Measurements from ENCODE around the gene PSEN1. TPM values are rescaled to one million over a fixed set of nuclear protein-coding genes. Genes with fewer than 3 reads are reported as not detected.

Gene PSEN1
- total RNA-seq, 4 donors from 2014 or later = 46.5 to 90.9 (median 62.0) TPM

DNA sequence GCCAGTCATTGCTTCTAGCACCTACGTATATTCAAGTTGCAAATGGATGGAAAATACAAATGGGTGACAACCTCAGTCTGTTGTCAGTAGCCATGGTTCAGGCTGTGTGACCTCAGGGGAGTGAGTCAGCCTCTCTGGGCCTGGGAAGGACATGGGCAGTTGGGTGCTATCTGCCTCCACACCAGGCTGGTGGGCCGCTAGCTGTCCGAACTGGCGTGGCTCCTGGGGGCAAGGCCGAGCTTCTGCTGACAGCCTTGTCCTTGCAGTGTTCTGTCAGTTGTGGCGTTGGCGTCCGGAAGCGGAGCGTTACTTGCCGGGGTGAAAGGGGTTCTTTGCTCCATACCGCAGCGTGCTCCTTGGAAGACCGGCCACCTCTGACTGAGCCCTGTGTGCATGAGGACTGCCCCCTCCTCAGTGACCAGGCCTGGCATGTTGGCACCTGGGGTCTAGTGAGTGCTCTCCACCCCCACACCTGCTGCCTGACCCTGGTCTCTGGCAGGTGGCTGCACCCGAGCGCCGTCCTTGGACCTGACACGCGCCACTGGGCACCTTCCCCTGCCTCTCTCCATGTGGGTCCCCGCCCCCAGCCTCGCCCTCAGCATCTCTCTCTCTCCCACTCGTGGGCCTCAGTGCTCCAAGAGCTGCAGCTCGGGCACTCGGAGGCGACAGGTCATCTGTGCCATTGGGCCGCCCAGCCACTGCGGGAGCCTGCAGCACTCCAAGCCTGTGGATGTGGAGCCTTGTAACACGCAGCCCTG, 118.1 kb downstream of the PSEN1 start:
- WGBS = 94% methylated on average over 28 of the region's 28 CpGs
- peaks cover 39% of the 10 kb centered on the region for H3K36me3 ChIP-seq

GRCh38 chr14:73255005-73255400, 118.7 kb downstream of the PSEN1 start:
- TF ChIP-seq, protein P1, sequence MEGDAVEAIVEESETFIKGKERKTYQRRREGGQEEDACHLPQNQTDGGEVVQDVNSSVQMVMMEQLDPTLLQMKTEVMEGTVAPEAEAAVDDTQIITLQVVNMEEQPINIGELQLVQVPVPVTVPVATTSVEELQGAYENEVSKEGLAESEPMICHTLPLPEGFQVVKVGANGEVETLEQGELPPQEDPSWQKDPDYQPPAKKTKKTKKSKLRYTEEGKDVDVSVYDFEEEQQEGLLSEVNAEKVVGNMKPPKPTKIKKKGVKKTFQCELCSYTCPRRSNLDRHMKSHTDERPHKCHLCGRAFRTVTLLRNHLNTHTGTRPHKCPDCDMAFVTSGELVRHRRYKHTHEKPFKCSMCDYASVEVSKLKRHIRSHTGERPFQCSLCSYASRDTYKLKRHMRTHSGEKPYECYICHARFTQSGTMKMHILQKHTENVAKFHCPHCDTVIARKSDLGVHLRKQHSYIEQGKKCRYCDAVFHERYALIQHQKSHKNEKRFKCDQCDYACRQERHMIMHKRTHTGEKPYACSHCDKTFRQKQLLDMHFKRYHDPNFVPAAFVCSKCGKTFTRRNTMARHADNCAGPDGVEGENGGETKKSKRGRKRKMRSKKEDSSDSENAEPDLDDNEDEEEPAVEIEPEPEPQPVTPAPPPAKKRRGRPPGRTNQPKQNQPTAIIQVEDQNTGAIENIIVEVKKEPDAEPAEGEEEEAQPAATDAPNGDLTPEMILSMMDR (IDR thresholded peaks at IDR 0.05) = no peak
- TF ChIP-seq POLR2A (IDR thresholded peaks at IDR 0.05) (no peak), POLR2AphosphoS5 (IDR thresholded peaks at IDR 0.05) (no peak), EP300 (IDR thresholded peaks at IDR 0.05) (no peak)
- no peak overlapping the region for H3K27ac ChIP-seq
- no peak overlapping the region for H3K4me3 ChIP-seq
- no peaks in the 10 kb centered on the region for H3K4me1 ChIP-seq
- no peaks in the 10 kb centered on the region for H3K9me3 ChIP-seq
- no peaks in the 10 kb centered on the region for H3K27me3 ChIP-seq
- DNase-seq (ENCODE audit: low spot score in 2 of 2) = no peak
- WGBS = 91% methylated on average over 6 of the region's 6 CpGs
- peaks cover 42% of the 10 kb centered on the region for H3K36me3 ChIP-seq

More for the DNA sequence above, 118.1 kb downstream of the PSEN1 start:
- no peaks in the 10 kb centered on the region for H3K9me3 ChIP-seq
- H3K27me3 ChIP-seq = no peaks in the 10 kb centered on the region
- no peak for TF ChIP-seq POLR2AphosphoS5 (IDR thresholded peaks at IDR 0.05)
- no peak for TF ChIP-seq EP300 (IDR thresholded peaks at IDR 0.05)
- TF ChIP-seq, protein P1 (IDR thresholded peaks at IDR 0.05) = no peak
- TF ChIP-seq POLR2A (IDR thresholded peaks at IDR 0.05) = no peak
- no peak for DNase-seq (ENCODE audit: low spot score in 2 of 2)
- H3K27ac ChIP-seq = no peak overlapping the region
- no peak overlapping the region for H3K4me3 ChIP-seq
- H3K4me1 ChIP-seq = no peaks in the 10 kb centered on the region

- H3K9me3 ChIP-seq = no peaks in the 10 kb centered on the region
- peak in 1 of 2 donors; percentile 53 for DNase-seq (ENCODE audit: low spot score in 2 of 2)
- H3K4me1 ChIP-seq = no peaks in the 10 kb centered on the region
- no peak overlapping the region for H3K4me3 ChIP-seq
- WGBS = 90% methylated on average over 8 of the region's 9 CpGs
- H3K27me3 ChIP-seq = no peaks in the 10 kb centered on the region
- TF ChIP-seq POLR2AphosphoS5 (IDR thresholded peaks at IDR 0.05) (no peak), POLR2A (IDR thresholded peaks at IDR 0.05) (no peak), EP300 (IDR thresholded peaks at IDR 0.05) (no peak)
- TF ChIP-seq, protein P1 (IDR thresholded peaks at IDR 0.05) = no peak
- H3K27ac ChIP-seq = no peak overlapping the region
- H3K36me3 ChIP-seq = peaks cover 45% of the 10 kb centered on the region
These were observed 119.5 kb downstream of the PSEN1 start for GRCh38 chr14:73255693-73256225.

GRCh38 chr14:73258076-73258475, 121.8 kb downstream of the PSEN1 start:
- Histone ChIP-seq H3K27ac (no peak overlapping the region), H3K4me3 (no peak overlapping the region), H3K9me3 (no peaks in the 10 kb centered on the region), H3K36me3 (peaks cover 38% of the 10 kb centered on the region), H3K4me1 (no peaks in the 10 kb centered on the region), H3K27me3 (no peaks in the 10 kb centered on the region)
- no peak for DNase-seq (ENCODE audit: low spot score in 2 of 2)
- WGBS = 77% methylated on average over 4 of the region's 4 CpGs
- TF ChIP-seq, protein P1 (IDR thresholded peaks at IDR 0.05) = no peak
- TF ChIP-seq POLR2AphosphoS5 (IDR thresholded peaks at IDR 0.05) = no peak
- no peak for TF ChIP-seq POLR2A (IDR thresholded peaks at IDR 0.05)
- TF ChIP-seq EP300 (IDR thresholded peaks at IDR 0.05) = no peak

DNA sequence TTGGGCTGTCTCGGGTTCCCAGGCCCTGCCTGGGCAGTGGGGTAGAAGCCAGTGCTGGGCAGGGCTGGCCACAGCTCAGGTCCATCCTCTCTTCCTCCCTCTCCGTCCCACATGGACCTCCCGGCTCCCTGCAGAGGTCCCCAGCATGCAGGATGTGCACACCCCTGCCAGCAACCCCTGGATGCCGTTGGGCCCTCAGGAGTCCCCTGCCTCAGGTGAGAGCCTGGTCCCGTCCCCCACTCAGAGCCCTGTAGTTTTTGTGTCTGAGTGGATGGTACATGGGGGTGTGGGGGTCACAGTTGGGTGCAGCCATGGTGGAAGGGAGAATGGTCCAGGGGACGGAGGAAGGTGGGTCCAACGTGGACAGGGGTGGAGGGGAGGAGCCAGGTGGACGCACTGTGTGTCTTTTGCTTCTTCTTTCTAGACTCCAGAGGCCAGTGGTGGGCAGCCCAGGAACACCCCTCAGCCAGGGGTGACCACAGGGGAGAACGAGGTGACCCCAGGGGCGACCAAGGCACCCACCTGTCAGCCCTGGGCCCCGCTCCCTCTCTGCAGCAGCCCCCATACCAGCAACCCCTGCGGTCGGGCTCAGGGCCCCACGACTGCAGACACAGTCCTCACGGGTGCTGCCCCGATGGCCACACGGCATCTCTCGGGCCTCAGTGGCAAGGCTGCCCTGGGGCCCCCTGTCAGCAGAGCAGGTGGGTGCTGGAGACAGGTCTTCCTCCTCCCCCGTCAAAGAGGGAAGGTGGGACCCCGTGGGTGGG, 122.7 kb downstream of the PSEN1 start:
- WGBS = 87% methylated on average over 11 of the region's 20 CpGs
- Histone ChIP-seq H3K27me3 (no peaks in the 10 kb centered on the region), H3K36me3 (peaks cover 36% of the 10 kb centered on the region), H3K4me1 (no peaks in the 10 kb centered on the region), H3K4me3 (no peak overlapping the region), H3K27ac (no peak overlapping the region), H3K9me3 (no peaks in the 10 kb centered on the region)
- TF ChIP-seq, protein P1 (IDR thresholded peaks at IDR 0.05) = no peak
- TF ChIP-seq POLR2A (IDR thresholded peaks at IDR 0.05) (no peak), EP300 (IDR thresholded peaks at IDR 0.05) (no peak), POLR2AphosphoS5 (IDR thresholded peaks at IDR 0.05) (no peak)
- DNase-seq (ENCODE audit: low spot score in 2 of 2) = peak in 1 of 2 donors; percentile 76

Data from suprapubic skin (tissue), 4 donors.